22Rv1 (cell line): Measurements from ENCODE around the gene SPATA13.

Source experiments
- CTCF ChIP-seq: fragments of 450-650 bp; IDR thresholded peaks from 2 replicates; pipeline ENCODE4 v1.5.1; 2017; ENCODE audit warnings: mild to moderate bottlenecking
- ZFX ChIP-seq: fragments of 450-650 bp; IDR thresholded peaks from 2 replicates; pipeline ENCODE4 v1.6.1; 2017; ENCODE audit warnings: antibody characterized with exemption, borderline replicate concordance

GRCh38 chr13:24221007-24221406 lies 60.5 kb downstream of the SPATA13 start:
- no peak for TF ChIP-seq CTCF
- TF ChIP-seq ZFX, result no peak
